ENCODE results near the gene NDRG4. TPM values are rescaled to one million over a fixed set of nuclear protein-coding genes. Genes with fewer than 3 reads are reported as not detected.

The NDRG4 gene
- total RNA-seq, 6 experiments from 2014 or later: 0.76 to 2.9 (median 2.1) TPM

GRCh38 chr16:58474296-58474695, 25.6 kb upstream of the NDRG4 start:
- no peaks in the 10 kb centered on the region for H3K27me3 ChIP-seq
- H3K27ac ChIP-seq: no peak overlapping the region
- DNase-seq (no peak), ATAC-seq (no peak)
- TF ChIP-seq CTCF (IDR thresholded peaks at IDR 0.05): no peak
- no peak for TF ChIP-seq POLR2A (IDR thresholded peaks at IDR 0.05)
- no peak overlapping the region for H3K4me3 ChIP-seq
- no peaks in the 10 kb centered on the region for H3K9me3 ChIP-seq
- 58% methylated on average over 5 of the region's 10 CpGs for WGBS (ENCODE audit: insufficient coverage, low coverage, low lambda C conversion rate, missing lambda C conversion rate)
- intact Hi-C loops (cut with DNase I): no loop called here
- no peaks in the 10 kb centered on the region for H3K36me3 ChIP-seq
- no peaks in the 10 kb centered on the region for H3K4me1 ChIP-seq

GRCh38 chr16:58475091-58475619, 24.8 kb upstream of the NDRG4 start:
- intact Hi-C loops (cut with DNase I): no loop called here
- WGBS (ENCODE audit: insufficient coverage, low coverage, low lambda C conversion rate, missing lambda C conversion rate): 59% methylated on average over 4 of the region's 4 CpGs
- TF ChIP-seq POLR2A (IDR thresholded peaks at IDR 0.05): no peak
- TF ChIP-seq CTCF (IDR thresholded peaks at IDR 0.05): no peak
- H3K27me3 ChIP-seq: no peaks in the 10 kb centered on the region
- ATAC-seq: no peak
- H3K4me3 ChIP-seq: no peak overlapping the region
- H3K9me3 ChIP-seq: no peaks in the 10 kb centered on the region
- H3K36me3 ChIP-seq: no peaks in the 10 kb centered on the region
- no peaks in the 10 kb centered on the region for H3K4me1 ChIP-seq
- DNase-seq: no peak
- no peak overlapping the region for H3K27ac ChIP-seq

DNA sequence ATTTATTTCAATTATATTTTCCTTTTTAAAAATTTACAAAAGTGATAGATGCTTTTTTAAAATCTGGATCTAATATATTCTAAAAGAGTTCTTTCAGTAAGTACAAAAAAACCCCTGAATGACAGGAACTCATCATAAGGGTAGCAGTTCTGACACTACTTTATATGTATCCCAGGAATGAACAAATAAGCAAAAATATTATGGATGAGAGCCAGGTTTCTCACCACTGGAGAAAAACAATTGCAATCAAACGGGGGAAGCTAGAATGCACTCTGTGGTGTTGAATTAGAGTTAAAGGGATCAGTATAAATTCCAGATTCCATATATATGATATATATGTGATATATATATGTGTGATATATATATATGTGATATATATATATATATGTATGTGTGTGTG, 23.2 kb upstream of the NDRG4 start:
- Histone ChIP-seq H3K4me1 (no peaks in the 10 kb centered on the region), H3K4me3 (no peak overlapping the region), H3K27me3 (no peaks in the 10 kb centered on the region), H3K9me3 (no peaks in the 10 kb centered on the region), H3K27ac (no peak overlapping the region), H3K36me3 (no peaks in the 10 kb centered on the region)
- ATAC-seq (no peak), DNase-seq (no peak)
- TF ChIP-seq POLR2A (IDR thresholded peaks at IDR 0.05) (no peak), CTCF (IDR thresholded peaks at IDR 0.05) (no peak)
- WGBS (ENCODE audit: insufficient coverage, low coverage, low lambda C conversion rate, missing lambda C conversion rate): 31% methylated on average over 1 of the region's 1 CpG
- intact Hi-C loops (cut with DNase I): no loop called here

- no peak for TF ChIP-seq POLR2A (IDR thresholded peaks at IDR 0.05)
- TF ChIP-seq CTCF (IDR thresholded peaks at IDR 0.05): no peak
- no peak for ATAC-seq
- intact Hi-C loops (cut with DNase I): no loop called here
- Histone ChIP-seq H3K4me1 (no peaks in the 10 kb centered on the region), H3K27me3 (no peaks in the 10 kb centered on the region), H3K4me3 (no peak overlapping the region), H3K9me3 (no peaks in the 10 kb centered on the region), H3K27ac (no peak overlapping the region), H3K36me3 (no peaks in the 10 kb centered on the region)
- 89% methylated on average over 2 of the region's 2 CpGs for WGBS (ENCODE audit: insufficient coverage, low coverage, low lambda C conversion rate, missing lambda C conversion rate)
- no peak for DNase-seq
These were observed 21.5 kb upstream of the NDRG4 start for GRCh38 chr16:58478427-58478826.
